GM11168 (cell line): ENCODE measurements around the gene SOX8.
"Not testable (repeated sequence)": the region's sequence is repeated elsewhere in the genome, so short reads cannot be mapped to it uniquely, and the experiment has no call there.

Experiments used
- in situ Hi-C: fragments of 300-500 bp; cut with MboI; formaldehyde crosslinking; loops from one replicate; pipeline ENCODE4 v1.12.0; 2022; ENCODE audit warnings: low sequenced_read_pairs; ENCODE audit not compliant: unreplicated experiment

SOX8 gene

GRCh38 chr16:981695-982144, at the start of gene SOX8:
Gene SOX8 (plus strand): TSS chr16:981770. CDS start chr16:981923, 153 bp downstream.
- in situ Hi-C loops, result no loop called here

- in situ Hi-C loops, result no loop called here
These were observed 48.7 kb upstream of the SOX8 start for GRCh38 chr16:932831-933330.

GRCh38 chr16:933581-933980, 48.0 kb upstream of the SOX8 start:
- in situ Hi-C loops, result no loop called here

GRCh38 chr16:934178-934577, 47.4 kb upstream of the SOX8 start:
- in situ Hi-C loops, result no loop called here

GRCh38 chr16:935684-936083, 45.9 kb upstream of the SOX8 start:
- in situ Hi-C loops, result no loop called here

- in situ Hi-C loops, result no loop called here
These were observed 44.3 kb upstream of the SOX8 start for GRCh38 chr16:937311-937710.

- in situ Hi-C loops, result no loop called here
These were observed 43.8 kb upstream of the SOX8 start for GRCh38 chr16:937723-938122.

- in situ Hi-C loops, result no loop called here
These were observed 43.4 kb upstream of the SOX8 start for GRCh38 chr16:938136-938535.

- in situ Hi-C loops, result no loop called here
These were observed 42.8 kb upstream of the SOX8 start for GRCh38 chr16:938752-939151.

GRCh38 chr16:939311-939710, 42.3 kb upstream of the SOX8 start:
- in situ Hi-C loops, result no loop called here

- in situ Hi-C loops, result no loop called here
These were observed 41.6 kb upstream of the SOX8 start for GRCh38 chr16:939941-940340.

GRCh38 chr16:942436-943060, 39.0 kb upstream of the SOX8 start:
- in situ Hi-C loops, result no loop called here

GRCh38 chr16:943971-944370, 37.6 kb upstream of the SOX8 start:
- in situ Hi-C loops, result no loop called here

- in situ Hi-C loops, result no loop called here
These were observed 36.1 kb upstream of the SOX8 start for GRCh38 chr16:945271-946047.

- in situ Hi-C loops, result no loop called here
These were observed 35.5 kb upstream of the SOX8 start for GRCh38 chr16:946048-946395.

- in situ Hi-C loops, result no loop called here
These were observed 34.2 kb upstream of the SOX8 start for GRCh38 chr16:947255-947921.

GRCh38 chr16:947922-948303, 33.7 kb upstream of the SOX8 start:
- in situ Hi-C loops, result not testable (repeated sequence)

- in situ Hi-C loops, result not testable (repeated sequence)
These were observed 32.8 kb upstream of the SOX8 start for GRCh38 chr16:948767-949166.

- in situ Hi-C loops, result not testable (repeated sequence)
These were observed 30.6 kb upstream of the SOX8 start for GRCh38 chr16:950733-951573.

GRCh38 chr16:951660-952301, 29.8 kb upstream of the SOX8 start:
- in situ Hi-C loops, result no loop called here
